GM15510 (cell line): ENCODE results near the gene IL18.

Experiments used
- POLR2A ChIP-seq: IDR thresholded peaks from 3 replicates; pipeline ENCODE4 v1.6.1; 2011; ENCODE audit warnings: borderline replicate concordance; ENCODE audit not compliant: insufficient read length; ENCODE audit errors: extremely low read depth

The IL18 gene

DNA sequence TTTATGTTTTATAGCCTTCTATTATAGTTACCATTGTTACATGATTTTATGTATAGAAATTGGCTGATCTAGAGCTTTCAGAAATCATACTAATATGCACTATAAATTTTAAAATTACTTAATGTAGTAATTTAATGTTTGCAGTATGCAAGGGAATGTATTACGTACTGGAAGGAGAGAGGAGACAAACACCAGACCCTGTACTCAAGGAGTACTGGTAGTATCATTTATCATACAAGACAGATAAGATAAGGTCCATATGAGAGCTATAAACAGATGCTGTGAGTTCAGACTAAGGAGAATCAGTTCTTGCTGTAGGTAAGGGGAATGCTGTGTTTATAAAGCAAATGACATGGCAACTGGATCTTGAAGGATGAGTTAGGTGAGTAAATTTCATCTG, 12.2 kb upstream of the IL18 start:
- no peak for TF ChIP-seq POLR2A

DNA sequence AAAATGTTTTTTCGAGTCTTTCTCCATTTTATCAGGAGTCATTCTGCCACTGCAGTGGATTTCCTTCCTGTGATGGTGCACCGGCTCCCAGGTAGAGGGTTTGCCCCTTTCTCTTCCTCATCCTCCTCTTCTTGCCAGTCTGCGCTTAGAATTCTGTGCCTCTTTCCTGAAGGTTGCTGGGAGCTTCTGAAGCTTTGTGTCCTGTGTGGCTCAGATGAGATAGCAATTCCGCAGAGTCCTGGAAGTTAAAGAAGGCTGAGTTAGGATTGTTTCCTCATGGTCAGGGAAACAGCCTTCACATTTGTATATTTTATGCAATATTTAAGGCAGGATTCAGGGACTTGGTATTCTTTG, 11.7 kb upstream of the IL18 start:
- TF ChIP-seq POLR2A, result no peak

GRCh38 chr11:112174789-112175598, 11.1 kb upstream of the IL18 start, which contains the start of gene BCO2:
Gene BCO2 (plus strand): TSS chr11:112175512. CDS start chr11:112175602, 90 bp downstream.
- TF ChIP-seq POLR2A, result no peak

- TF ChIP-seq POLR2A, result no peak
Observed at GRCh38 chr11:112173152-112173551, 9.3 kb upstream of the IL18 start.

DNA sequence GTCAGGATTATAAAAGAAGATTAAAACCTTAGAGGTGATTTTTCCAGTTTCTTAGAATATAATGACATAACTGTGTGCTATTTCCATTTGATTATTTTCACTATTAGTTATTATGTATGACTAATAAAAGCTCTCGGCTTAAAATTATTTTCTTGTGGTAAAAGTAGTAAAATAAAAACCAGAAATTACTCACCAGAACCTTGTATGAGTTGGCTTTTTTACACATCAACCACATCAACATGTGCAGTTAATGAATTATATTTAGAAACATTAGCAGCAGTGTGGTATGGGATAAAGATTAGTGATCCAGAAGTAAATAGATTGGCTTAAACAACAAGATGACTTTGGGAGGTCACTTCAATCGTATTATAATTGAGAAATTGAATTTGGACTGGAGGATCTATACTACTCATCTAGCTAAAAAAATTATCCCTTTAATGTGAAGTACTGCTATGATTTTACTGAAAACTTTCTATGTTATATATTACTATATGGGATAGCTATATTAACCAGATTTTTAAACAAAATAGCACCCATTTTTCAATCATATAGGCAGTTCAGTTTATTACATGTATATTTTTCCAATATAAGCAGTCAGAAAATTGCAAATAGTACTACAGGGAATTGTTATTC, 8.6 kb upstream of the IL18 start:
- no peak for TF ChIP-seq POLR2A

DNA sequence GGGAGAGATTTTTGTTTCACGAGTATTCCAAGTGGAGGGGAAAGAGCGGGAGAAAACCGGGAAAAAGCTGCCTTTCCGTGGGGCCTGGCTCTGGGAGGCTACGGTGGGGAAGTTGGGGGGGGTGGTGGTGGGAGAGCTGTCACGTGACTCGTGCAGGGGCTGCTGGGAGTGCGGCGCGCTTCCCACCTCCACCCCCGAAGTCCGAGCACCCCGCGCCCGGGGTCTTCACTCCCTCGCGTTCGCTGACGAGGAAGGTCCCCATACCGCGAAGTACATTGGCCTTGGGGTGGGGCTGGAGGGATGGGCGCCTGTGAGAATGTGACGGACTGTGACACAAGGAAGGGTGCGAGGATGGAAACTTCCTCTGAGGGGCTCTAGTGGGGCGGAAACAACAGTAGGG, 3.3 kb upstream of the IL18 start, which contains the start of gene TEX12:
Gene TEX12, plus strand, starts transcription at position 228 of the 400 bp plus-strand sequence. CDS start 1,897 bp downstream, outside the sequence.
- no peak for TF ChIP-seq POLR2A

- no peak for TF ChIP-seq POLR2A
Observed at GRCh38 chr11:112166562-112166961, 2.7 kb upstream of the IL18 start.

GRCh38 chr11:112165049-112165448, 1.2 kb upstream of the IL18 start:
- TF ChIP-seq POLR2A, result no peak

- TF ChIP-seq POLR2A, result no peak
Observed at GRCh38 chr11:112162761-112163546, 940 bp downstream of the IL18 start.

DNA sequence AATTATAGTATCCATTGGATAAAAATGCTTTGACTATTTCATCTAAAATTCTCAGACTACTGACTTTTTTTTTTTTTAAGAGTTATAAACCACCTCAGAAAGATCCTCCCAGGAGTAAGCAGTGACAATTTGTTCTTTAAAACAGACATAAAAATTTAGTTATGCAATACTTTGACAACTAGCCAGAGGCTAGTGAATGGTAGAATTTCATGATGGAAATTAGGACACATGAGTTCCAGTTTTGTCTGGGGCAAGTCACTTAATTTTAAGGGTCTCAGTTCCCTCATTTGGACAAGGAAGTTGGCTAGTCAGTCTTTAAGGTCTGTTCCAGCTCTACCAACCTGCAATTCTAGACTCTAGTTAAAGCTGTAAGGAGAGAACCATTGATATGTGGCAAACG, 2.9 kb downstream of the IL18 start:
- no peak for TF ChIP-seq POLR2A

GRCh38 chr11:112160091-112160848, 3.6 kb downstream of the IL18 start:
- TF ChIP-seq POLR2A, result no peak

DNA sequence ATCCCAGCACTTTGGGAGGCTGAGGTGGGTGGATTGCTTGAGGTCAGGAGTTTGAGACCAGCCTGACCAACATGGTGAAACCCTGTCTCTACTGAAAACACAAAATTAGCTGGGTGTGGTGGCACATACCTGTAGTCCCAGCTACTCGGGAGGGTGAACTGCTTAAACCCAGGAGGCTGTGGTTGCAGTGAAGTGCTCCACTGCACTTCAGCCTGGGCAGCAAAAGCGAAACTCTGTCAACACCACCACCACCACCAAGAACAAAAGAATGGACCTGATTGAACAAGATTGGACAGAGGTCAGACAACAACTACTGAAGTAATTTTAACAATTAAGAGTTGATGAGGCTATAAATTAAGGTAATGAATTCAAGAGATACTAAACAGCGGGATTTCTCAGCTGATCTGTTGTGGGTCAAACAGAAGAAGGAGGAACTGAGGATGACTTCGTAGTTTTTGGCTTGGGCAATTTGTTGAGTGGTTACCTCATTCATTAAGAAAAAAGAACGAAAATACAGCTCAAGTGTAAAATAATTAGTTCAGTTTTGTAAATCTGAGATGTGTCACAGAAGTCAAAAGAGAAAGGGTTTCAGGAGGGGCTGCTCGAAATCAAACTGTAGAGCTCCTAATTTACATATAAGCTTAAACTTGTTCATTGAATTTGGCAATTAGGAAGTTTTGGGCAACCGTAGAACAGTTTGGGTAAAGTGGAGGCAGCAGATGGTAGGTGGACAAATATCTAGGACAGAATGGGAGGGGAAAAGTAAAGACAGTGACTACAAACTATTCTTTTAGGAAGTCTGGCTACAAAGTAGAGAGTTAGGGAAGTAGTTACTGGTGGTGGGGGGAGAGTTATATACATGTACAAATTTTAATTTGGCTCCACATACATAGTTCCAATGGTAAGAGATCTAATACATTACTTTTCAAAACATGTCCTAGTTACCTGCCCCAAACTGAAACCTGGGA, 4.5 kb downstream of the IL18 start:
- TF ChIP-seq POLR2A, result no peak

- no peak for TF ChIP-seq POLR2A
Observed at GRCh38 chr11:112156956-112157766, 6.7 kb downstream of the IL18 start.
